ENCODE results near the gene CELF2. TPM values are rescaled to one million over a fixed set of nuclear protein-coding genes. Genes with fewer than 3 reads are reported as not detected.
"Not testable (repeated sequence)": the region's sequence is repeated elsewhere in the genome, so short reads cannot be mapped to it uniquely, and the experiment has no call there.

CELF2 gene
- total and polyA plus RNA-seq, 2 of the 4 experiments (the other 2 are of a cell fraction) = 3.5 to 6.6 TPM

- H3K9me3 ChIP-seq (ENCODE audit: control insufficient read depth, insufficient read depth, low read length); POLR2A ChIA-PET (ENCODE audit: unreplicated experiment); H3K18ac ChIP-seq (ENCODE audit: low read depth, low read length); dilution Hi-C loops (cut with HindIII; ENCODE audit: low sequenced_read_pairs, unreplicated experiment); H3K23ac ChIP-seq (ENCODE audit: low read depth, low read length); BruUV-seq (replicated peaks); H4K5ac ChIP-seq (ENCODE audit: low read depth, low read length); H3K9ac ChIP-seq (ENCODE audit: low read depth, low read length); H3K27ac ChIP-seq (ENCODE audit: insufficient read depth, low read length); in situ Hi-C loops (cut with MboI; ENCODE audit: low sequenced_read_pairs); intact Hi-C loops (cut with micrococcal nuclease); H3K36me3 ChIP-seq (ENCODE audit: control insufficient read depth, insufficient read depth, low read length); H4K91ac ChIP-seq (ENCODE audit: insufficient read depth, low read depth, low read length); ATAC-seq (ENCODE audit: low read depth); DNase-seq; H3K4me2 ChIP-seq (ENCODE audit: low read depth, low read length); H3K4me1 ChIP-seq (ENCODE audit: control insufficient read depth, insufficient read depth, low read length); H3K79me1 ChIP-seq (ENCODE audit: low read depth in 1 of 2, low read length in 2 of 2); H3K4ac ChIP-seq (ENCODE audit: low read depth, low read length); H3K4me3 ChIP-seq (ENCODE audit: insufficient read depth, low read depth, low read length); H2AFZ ChIP-seq (replicated peaks; ENCODE audit: low read length, poor library complexity); H2BK20ac ChIP-seq (ENCODE audit: low read depth, low read length); H2BK120ac ChIP-seq (ENCODE audit: low read depth, low read length); CTCF ChIA-PET; H4K8ac ChIP-seq (ENCODE audit: low read depth in 2 of 2, low read length in 2 of 2); H3K9me1 ChIP-seq (ENCODE audit: insufficient read depth, low read length); H4K20me1 ChIP-seq (ENCODE audit: insufficient read depth, low read length); H2AK5ac ChIP-seq (ENCODE audit: low read depth, low read length); H3K27me3 ChIP-seq (ENCODE audit: control insufficient read depth, insufficient read depth, low read length); H2BK15ac ChIP-seq (ENCODE audit: low read depth, low read length); H2BK5ac ChIP-seq (ENCODE audit: low read depth, low read length, poor library complexity, severe bottlenecking); H3K14ac ChIP-seq (replicated peaks; ENCODE audit: low read depth, low read length); H3K56ac ChIP-seq (ENCODE audit: extremely low read depth, insufficient read depth, low read length); H2AK9ac ChIP-seq (replicated peaks; ENCODE audit: low read depth, low read length, poor library complexity): not testable (repeated sequence)
- no CpG with 5 or more reads among the region's 2 CpGs for WGBS, 2 experiments (ENCODE audit: extremely low coverage in 2 of 2, insufficient read length in 1 of 2)
Measured at GRCh38 chr10:11123892-11124291, 106.2 kb downstream of the CELF2 start.
